Neural cell (in vitro differentiated cells): ENCODE results near the gene LRRC1. TPM values are rescaled to one million over a fixed set of nuclear protein-coding genes. Genes with fewer than 3 reads are reported as not detected.

ENCODE experiments used
- H2AFZ ChIP-seq: fragments of 200-600, 300-800 bp; sonication (generic), shearing (Covaris generic); 2 replicates; pipeline ENCODE4 v1.6.0; 2014; ENCODE audit warnings: low read depth, mild to moderate bottlenecking, antibody characterized with exemption, low read length, moderate library complexity
- H3F3A ChIP-seq: fragments of 200-600 bp; shearing (Covaris generic); 2 replicates; pipeline ENCODE4 v1.6.1; 2016; ENCODE audit warnings: mild to moderate bottlenecking, moderate library complexity, mixed read lengths, antibody characterized with exemption, low read length; ENCODE audit not compliant: insufficient read depth, poor library complexity, severe bottlenecking
- H3K27ac ChIP-seq: fragments of 200-600, 300-800 bp; sonication (generic), shearing (Covaris generic); 2 replicates; pipeline ENCODE4 v1.5.1; 2014; ENCODE audit warnings: mild to moderate bottlenecking, low read length, moderate library complexity
- H3K27me3 ChIP-seq: fragments of 300-800, 200-600 bp; sonication (generic), shearing (Covaris generic); 2 replicates; pipeline ENCODE4 v1.6.0; 2014; ENCODE audit warnings: mild to moderate bottlenecking, low read depth, low read length, moderate library complexity; ENCODE audit not compliant: insufficient read depth
- H3K36me3 ChIP-seq: fragments of 300-800, 200-600 bp; sonication (generic), shearing (Covaris generic); 2 replicates; pipeline ENCODE4 v1.5.1; 2014; ENCODE audit warnings: mild to moderate bottlenecking, antibody characterized with exemption, low read length, moderate library complexity; ENCODE audit not compliant: insufficient read depth
- H3K4me2 ChIP-seq: fragments of 300-800, 200-600 bp; sonication (generic), shearing (Covaris generic); 2 replicates; pipeline ENCODE4 v1.6.0; 2014; ENCODE audit warnings: mild to moderate bottlenecking, low read length
- H3K4me3 ChIP-seq: fragments of 300-800, 200-600 bp; sonication (generic), shearing (Covaris generic); 2 replicates; pipeline ENCODE4 v1.5.1; 2014; ENCODE audit warnings: mild to moderate bottlenecking, low read length, moderate library complexity
- H3K79me2 ChIP-seq: fragments of 200-600 bp; shearing (Covaris generic); replicated peaks from 2 replicates; pipeline ENCODE4 v1.6.0; 2014; ENCODE audit warnings: mild to moderate bottlenecking, low read length, moderate library complexity; ENCODE audit not compliant: insufficient read depth
- H3K9ac ChIP-seq: fragments of 300-800, 200-600 bp; sonication (generic), shearing (Covaris generic); 2 replicates; pipeline ENCODE4 v1.6.1; 2016; ENCODE audit warnings: mild to moderate bottlenecking, low read length, mixed read lengths
- H3K9me2 ChIP-seq: fragments of 200-600 bp; shearing (Covaris generic); 2 replicates; pipeline ENCODE4 v1.6.1; 2016; ENCODE audit warnings: mild to moderate bottlenecking, low read length, mixed read lengths; ENCODE audit not compliant: insufficient read depth
- H3K9me3 ChIP-seq: fragments of 200-600, 300-800 bp; sonication (generic), shearing (Covaris generic); 2 replicates; pipeline ENCODE4 v1.6.1; 2016; ENCODE audit warnings: mild to moderate bottlenecking, mixed run types, low read length, moderate library complexity, mixed read lengths
- H4K20me1 ChIP-seq: fragments of 200-600 bp; shearing (Covaris generic); 2 replicates; pipeline ENCODE4 v1.6.1; 2016; ENCODE audit warnings: mild to moderate bottlenecking, mixed run types; ENCODE audit not compliant: insufficient read depth
- EP300 ChIP-seq: fragments of 450-650 bp; conservative IDR thresholded peaks from 2 replicates; pipeline ENCODE4 v1.6.1; 2014; ENCODE audit warnings: antibody characterized with exemption, mild to moderate bottlenecking, moderate library complexity; ENCODE audit not compliant: poor library complexity, severe bottlenecking
- EZH2 ChIP-seq: fragments of 200-600, 300-800 bp; shearing (Covaris generic), sonication (generic); IDR thresholded peaks from 2 replicates; pipeline ENCODE4 v1.6.1; 2014; ENCODE audit warnings: antibody characterized with exemption, low read length, borderline replicate concordance, mild to moderate bottlenecking; ENCODE audit not compliant: insufficient read depth, poor library complexity, severe bottlenecking
- MXI1 ChIP-seq: fragments of 450-650 bp; conservative IDR thresholded peaks from 2 replicates; pipeline ENCODE4 v1.6.1; 2014; ENCODE audit warnings: antibody characterized with exemption, mild to moderate bottlenecking; ENCODE audit not compliant: poor library complexity, severe bottlenecking
- POLR2AphosphoS5 ChIP-seq: IDR thresholded peaks from 2 replicates; pipeline ENCODE4 v1.6.1; 2012
- RAD21 ChIP-seq: fragments of 450-650 bp; conservative IDR thresholded peaks from 2 replicates; pipeline ENCODE4 v1.6.1; 2014; ENCODE audit warnings: antibody characterized with exemption, mild to moderate bottlenecking, moderate library complexity
- SMC3 ChIP-seq: fragments of 450-650 bp; conservative IDR thresholded peaks from 2 replicates; pipeline ENCODE4 v1.6.1; 2014; ENCODE audit warnings: antibody characterized with exemption, mild to moderate bottlenecking, moderate library complexity; ENCODE audit not compliant: poor library complexity
- TAF1 ChIP-seq: IDR thresholded peaks from 2 replicates; pipeline ENCODE4 v1.6.1; 2012; ENCODE audit warnings: low read depth
- polyA plus RNA-seq: library from polyadenylated mRNA; depleted of rRNA; stranded (reverse); fragments of >200 nt; gene quantifications from 2 replicates; pipeline ENCODE4 v1.2.3, GENCODE V29; 2014
- TF ChIP-seq, protein P1 (sequence below): fragments of 450-650 bp; IDR thresholded peaks from 2 replicates; pipeline ENCODE4 v1.5.1; 2014; ENCODE audit warnings: antibody characterized with exemption, mild to moderate bottlenecking, moderate library complexity; ENCODE audit not compliant: poor library complexity, severe bottlenecking
- TF ChIP-seq, protein P2 (sequence below): IDR thresholded peaks from 2 replicates; pipeline ENCODE4 v1.6.1; 2012; ENCODE audit warnings: borderline replicate concordance

The LRRC1 gene
- polyA plus RNA-seq, 1 donor from 2014 or later, result 21.2 TPM

DNA sequence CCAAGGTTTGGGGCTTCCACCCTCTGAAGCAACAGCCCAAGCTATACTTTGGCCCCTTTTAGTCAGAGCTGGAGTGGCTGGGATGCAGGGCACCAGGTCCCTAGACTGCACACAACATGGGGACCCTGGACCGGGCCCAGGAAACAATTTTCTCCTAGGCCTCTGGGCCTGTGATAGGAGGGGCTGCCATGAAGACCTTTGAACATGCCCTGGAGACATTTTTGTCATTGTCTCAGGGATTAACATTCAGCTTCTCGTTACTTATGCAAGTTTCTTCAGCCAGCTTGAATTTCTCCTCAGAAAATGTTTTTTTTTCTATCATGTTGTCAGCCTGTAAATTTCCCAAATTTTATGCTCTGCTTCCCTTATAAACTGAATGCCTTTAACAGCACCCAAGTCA is 82.3 kb downstream of the LRRC1 start:
- peaks cover 7% of the 10 kb centered on the region for H3K9me3 ChIP-seq
- no peak overlapping the region for H3K9ac ChIP-seq
- TF ChIP-seq, protein P1, sequence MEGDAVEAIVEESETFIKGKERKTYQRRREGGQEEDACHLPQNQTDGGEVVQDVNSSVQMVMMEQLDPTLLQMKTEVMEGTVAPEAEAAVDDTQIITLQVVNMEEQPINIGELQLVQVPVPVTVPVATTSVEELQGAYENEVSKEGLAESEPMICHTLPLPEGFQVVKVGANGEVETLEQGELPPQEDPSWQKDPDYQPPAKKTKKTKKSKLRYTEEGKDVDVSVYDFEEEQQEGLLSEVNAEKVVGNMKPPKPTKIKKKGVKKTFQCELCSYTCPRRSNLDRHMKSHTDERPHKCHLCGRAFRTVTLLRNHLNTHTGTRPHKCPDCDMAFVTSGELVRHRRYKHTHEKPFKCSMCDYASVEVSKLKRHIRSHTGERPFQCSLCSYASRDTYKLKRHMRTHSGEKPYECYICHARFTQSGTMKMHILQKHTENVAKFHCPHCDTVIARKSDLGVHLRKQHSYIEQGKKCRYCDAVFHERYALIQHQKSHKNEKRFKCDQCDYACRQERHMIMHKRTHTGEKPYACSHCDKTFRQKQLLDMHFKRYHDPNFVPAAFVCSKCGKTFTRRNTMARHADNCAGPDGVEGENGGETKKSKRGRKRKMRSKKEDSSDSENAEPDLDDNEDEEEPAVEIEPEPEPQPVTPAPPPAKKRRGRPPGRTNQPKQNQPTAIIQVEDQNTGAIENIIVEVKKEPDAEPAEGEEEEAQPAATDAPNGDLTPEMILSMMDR, result no peak
- no peak for TF ChIP-seq EZH2
- no peaks in the 10 kb centered on the region for H3F3A ChIP-seq
- H3K27me3 ChIP-seq, result no peaks in the 10 kb centered on the region
- no peaks in the 10 kb centered on the region for H4K20me1 ChIP-seq
- H2AFZ ChIP-seq, result no peak overlapping the region
- peaks cover 3% of the 10 kb centered on the region for H3K79me2 ChIP-seq
- H3K27ac ChIP-seq, result no peak overlapping the region
- H3K9me2 ChIP-seq, result no peaks in the 10 kb centered on the region
- no peak overlapping the region for H3K4me3 ChIP-seq
- H3K4me2 ChIP-seq, result no peak overlapping the region
- H3K36me3 ChIP-seq, result peaks cover 3% of the 10 kb centered on the region

DNA sequence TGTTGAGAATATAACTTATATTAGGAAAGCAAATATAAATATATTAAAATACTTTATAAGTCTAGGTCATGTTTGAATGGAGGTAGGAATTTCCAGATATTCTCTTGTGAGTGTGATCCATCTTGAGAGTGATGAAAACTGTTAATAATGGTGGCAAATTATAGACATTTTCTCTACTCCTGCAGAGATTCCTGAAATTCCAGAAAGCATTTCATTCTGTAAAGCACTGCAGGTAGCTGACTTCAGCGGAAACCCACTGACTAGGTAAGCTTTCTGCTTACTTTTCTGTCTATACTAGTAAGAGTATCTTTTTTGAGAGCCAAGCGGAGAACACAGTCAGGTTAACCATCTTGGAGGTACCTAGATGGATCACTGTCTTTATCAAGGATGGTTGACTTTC is 84.0 kb downstream of the LRRC1 start:
- no peak for TF ChIP-seq EZH2
- TF ChIP-seq POLR2AphosphoS5, result no peak
- TF ChIP-seq, protein P1, result no peak
- TF ChIP-seq, protein P2, sequence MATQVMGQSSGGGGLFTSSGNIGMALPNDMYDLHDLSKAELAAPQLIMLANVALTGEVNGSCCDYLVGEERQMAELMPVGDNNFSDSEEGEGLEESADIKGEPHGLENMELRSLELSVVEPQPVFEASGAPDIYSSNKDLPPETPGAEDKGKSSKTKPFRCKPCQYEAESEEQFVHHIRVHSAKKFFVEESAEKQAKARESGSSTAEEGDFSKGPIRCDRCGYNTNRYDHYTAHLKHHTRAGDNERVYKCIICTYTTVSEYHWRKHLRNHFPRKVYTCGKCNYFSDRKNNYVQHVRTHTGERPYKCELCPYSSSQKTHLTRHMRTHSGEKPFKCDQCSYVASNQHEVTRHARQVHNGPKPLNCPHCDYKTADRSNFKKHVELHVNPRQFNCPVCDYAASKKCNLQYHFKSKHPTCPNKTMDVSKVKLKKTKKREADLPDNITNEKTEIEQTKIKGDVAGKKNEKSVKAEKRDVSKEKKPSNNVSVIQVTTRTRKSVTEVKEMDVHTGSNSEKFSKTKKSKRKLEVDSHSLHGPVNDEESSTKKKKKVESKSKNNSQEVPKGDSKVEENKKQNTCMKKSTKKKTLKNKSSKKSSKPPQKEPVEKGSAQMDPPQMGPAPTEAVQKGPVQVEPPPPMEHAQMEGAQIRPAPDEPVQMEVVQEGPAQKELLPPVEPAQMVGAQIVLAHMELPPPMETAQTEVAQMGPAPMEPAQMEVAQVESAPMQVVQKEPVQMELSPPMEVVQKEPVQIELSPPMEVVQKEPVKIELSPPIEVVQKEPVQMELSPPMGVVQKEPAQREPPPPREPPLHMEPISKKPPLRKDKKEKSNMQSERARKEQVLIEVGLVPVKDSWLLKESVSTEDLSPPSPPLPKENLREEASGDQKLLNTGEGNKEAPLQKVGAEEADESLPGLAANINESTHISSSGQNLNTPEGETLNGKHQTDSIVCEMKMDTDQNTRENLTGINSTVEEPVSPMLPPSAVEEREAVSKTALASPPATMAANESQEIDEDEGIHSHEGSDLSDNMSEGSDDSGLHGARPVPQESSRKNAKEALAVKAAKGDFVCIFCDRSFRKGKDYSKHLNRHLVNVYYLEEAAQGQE, result peak; percentile 61
- no peak for TF ChIP-seq TAF1
- no peak for TF ChIP-seq EP300
- no peaks in the 10 kb centered on the region for H3K27me3 ChIP-seq
- H4K20me1 ChIP-seq, result no peaks in the 10 kb centered on the region
- H3K79me2 ChIP-seq, result no peaks in the 10 kb centered on the region
- no peak overlapping the region for H3K9ac ChIP-seq
- no peaks in the 10 kb centered on the region for H3F3A ChIP-seq
- peaks cover 3% of the 10 kb centered on the region for H3K36me3 ChIP-seq
- no peaks in the 10 kb centered on the region for H3K9me2 ChIP-seq
- H3K4me2 ChIP-seq, result no peak overlapping the region
- no peak overlapping the region for H3K27ac ChIP-seq
- H3K4me3 ChIP-seq, result no peak overlapping the region
- no peaks in the 10 kb centered on the region for H3K9me3 ChIP-seq
- H2AFZ ChIP-seq, result no peak overlapping the region

DNA sequence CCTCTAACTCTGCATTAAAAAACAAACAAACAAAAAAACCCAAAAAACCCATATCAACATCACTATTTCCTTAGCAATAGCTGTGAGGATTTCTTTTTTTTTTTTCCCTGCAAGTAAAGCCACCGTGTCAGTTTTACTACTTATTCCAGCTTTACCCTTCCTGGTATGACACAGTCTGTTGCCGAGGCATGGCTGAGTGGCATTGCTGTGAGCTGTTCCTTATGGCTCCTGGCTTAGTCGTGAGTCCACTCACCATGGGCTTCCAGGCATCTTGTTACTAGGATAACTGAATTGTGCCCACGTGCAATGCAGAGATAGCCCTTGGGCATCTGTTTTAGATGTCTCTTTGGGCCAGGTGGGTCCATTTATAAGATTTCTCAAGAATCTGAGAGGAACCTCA is 84.8 kb downstream of the LRRC1 start:
- H4K20me1 ChIP-seq, result no peaks in the 10 kb centered on the region
- H2AFZ ChIP-seq, result no peak overlapping the region
- H3K27me3 ChIP-seq, result no peaks in the 10 kb centered on the region
- H3K79me2 ChIP-seq, result no peaks in the 10 kb centered on the region
- no peaks in the 10 kb centered on the region for H3K9me3 ChIP-seq
- no peaks in the 10 kb centered on the region for H3K9me2 ChIP-seq
- no peak overlapping the region for H3K4me2 ChIP-seq
- no peak overlapping the region for H3K4me3 ChIP-seq
- H3K27ac ChIP-seq, result no peak overlapping the region
- no peaks in the 10 kb centered on the region for H3F3A ChIP-seq
- no peak overlapping the region for H3K9ac ChIP-seq
- peaks cover 3% of the 10 kb centered on the region for H3K36me3 ChIP-seq
- TF ChIP-seq, protein P2, result no peak
- TF ChIP-seq MXI1 (no peak), TAF1 (no peak), RAD21 (no peak), SMC3 (no peak), POLR2AphosphoS5 (no peak), EP300 (no peak)
